ENCODE results near the gene SLC43A3.
"Not testable (repeated sequence)": the region's sequence is repeated elsewhere in the genome, so short reads cannot be mapped to it uniquely, and the experiment has no call there.

SLC43A3 gene

DNA sequence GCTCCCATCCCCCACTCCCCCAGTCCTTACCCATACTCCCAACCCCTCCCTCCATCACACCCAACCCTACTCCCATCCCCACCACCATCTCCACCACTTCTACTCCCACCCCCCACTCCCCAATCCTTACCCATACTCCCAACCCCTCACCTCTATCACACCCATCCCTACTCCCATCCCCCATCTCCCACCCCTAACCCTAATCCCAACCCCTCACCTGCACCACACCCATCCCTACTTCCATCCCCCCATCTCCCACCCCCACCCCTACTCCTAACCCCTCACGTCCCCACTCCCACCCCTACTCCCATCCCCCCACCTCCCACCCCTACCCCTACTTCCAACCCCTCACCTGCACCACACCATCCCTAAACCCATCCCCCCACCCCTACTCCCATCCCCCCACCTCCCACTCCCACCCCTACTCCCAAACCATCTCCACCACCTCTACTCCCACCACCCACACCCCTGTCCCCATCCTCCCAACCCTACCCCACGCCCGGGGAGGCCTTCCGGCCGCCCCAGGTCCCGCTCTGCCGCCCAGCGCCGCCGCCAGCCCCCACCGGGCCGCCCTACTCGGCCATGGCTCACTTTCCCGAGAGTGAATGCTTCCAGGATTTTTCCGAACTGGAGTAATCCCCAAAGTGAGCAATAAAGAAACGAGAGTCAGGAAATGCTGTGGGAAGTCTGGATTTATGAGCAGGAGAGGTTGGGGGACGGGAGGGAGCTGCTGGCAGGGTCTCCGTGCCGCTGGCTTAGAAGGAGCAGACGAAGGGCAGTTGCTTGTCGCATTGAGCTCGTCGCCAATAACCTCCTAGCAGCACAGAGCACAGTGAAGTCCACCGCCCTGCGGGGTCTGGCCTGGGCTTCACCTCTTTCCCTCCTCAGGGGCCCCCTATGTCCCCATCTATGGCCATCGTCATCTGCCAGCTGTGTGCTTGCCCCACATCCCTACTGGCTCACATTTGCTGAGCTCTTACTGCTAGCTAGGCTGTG, 50.5 kb downstream of the SLC43A3 start:
- DNase-seq: no peak

DNA sequence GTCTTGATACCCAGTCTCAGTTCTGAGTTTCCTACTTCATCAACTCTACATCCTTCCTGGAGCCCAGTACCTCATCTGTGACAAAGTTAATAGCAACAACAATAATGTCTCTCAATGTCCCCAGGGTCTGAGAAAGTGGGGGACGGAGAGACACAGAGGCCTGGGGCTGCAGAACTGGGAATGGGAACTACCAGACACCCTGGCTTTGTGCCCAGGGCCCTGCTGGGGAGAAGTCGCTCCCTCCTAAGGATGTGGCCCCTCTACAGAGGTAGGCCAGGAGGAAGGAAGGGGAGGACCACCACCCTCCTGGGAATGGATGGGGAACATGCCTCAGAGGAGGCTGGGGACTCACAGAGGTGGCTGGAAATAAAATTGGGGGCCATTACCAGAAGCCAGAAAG, 51.4 kb downstream of the SLC43A3 start:
- DNase-seq: no peak

DNA sequence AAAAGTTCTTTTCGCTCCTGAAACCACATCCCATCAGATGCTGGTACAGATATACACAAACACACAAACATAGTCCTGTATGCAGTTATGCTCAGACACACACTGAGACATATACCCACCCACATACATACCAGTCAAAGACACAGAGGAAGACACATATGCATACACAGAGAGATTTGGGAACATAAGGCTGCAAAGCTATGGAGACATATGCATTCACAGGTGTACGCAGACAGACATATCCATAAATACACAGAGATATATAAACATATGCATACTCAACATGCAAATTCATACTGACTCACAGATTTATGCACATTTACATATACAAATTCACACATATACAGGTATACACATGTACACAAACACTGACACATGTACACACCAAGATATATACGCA, 52.0 kb downstream of the SLC43A3 start:
- no peak for DNase-seq

DNA sequence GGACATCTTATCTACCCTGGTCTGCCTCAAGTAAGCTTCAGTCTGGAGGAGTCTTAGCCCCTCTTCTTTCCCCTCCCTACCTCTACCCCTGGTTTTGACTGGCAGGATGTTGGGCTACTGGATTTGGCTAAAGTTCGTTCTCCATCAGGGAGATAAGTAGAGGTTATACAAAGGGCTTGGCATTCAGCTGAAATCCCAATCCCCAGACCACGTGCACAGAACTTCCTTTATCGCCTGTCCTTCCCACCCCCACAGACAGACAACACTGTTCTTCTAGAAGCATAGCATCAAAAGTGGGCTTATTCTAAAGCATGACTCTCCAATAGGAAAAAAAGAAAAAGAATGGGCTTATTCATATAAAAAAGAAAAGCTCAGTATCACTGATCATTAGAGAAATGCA, 53.8 kb downstream of the SLC43A3 start:
- DNase-seq: no peak

DNA sequence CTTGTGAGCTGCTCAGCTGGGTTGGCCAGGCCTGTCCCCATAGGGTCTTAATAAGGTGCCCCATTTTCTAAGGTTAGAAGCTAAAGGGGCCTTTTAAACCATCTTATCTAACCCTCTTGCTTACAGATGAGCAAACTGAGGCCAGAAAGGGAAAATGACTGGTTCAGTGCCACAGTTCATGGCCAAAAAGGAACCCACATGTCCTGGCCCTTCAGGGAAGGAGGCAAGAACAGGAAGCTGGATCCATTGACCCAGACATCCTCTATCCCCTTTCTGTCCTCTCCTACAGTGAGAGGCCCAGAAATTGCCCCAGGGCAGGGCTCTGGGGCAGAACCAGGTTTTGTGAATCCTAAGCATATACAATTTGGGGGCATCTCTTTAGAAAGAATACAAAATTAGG, 56.0 kb downstream of the SLC43A3 start:
- DNase-seq: no peak

DNA sequence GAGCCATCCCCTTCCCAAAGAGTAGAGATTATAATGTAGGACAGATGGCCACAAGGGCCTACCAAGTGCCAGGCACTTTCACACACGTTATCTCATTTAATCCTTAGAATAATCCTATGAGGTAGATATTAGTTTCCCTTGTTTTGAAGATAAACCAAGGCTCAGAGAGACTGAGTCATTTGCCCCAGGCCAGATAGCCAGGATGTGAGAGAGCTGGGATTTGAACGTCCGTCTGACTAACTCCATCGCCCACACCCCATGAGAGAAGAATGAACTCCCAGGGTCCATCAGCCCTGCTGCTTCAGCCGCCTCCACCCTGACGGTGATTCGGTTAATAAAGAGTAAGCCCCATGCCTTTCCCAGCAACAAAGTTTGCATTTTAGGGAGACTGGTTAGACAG, 56.7 kb downstream of the SLC43A3 start:
- DNase-seq: no peak

DNA sequence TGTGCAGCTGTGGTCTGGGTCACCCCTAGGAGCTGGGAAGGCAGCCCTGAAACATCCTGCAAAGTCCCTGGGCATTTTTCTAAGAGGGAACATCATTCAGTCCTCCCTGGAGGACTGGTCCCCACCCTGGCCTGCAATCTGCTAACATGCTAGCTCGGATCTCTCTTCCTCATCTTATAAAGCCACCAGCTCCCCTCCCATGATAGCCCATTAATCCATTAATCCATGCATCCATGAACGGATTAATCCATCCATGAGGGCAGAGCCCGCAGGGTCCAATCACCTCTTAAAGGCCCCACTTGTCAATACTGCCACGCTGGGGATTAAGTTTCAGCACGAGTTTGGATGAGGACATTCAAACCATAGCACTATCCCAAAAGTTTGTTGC, 58.1 kb downstream of the SLC43A3 start:
- no peak for DNase-seq

DNA sequence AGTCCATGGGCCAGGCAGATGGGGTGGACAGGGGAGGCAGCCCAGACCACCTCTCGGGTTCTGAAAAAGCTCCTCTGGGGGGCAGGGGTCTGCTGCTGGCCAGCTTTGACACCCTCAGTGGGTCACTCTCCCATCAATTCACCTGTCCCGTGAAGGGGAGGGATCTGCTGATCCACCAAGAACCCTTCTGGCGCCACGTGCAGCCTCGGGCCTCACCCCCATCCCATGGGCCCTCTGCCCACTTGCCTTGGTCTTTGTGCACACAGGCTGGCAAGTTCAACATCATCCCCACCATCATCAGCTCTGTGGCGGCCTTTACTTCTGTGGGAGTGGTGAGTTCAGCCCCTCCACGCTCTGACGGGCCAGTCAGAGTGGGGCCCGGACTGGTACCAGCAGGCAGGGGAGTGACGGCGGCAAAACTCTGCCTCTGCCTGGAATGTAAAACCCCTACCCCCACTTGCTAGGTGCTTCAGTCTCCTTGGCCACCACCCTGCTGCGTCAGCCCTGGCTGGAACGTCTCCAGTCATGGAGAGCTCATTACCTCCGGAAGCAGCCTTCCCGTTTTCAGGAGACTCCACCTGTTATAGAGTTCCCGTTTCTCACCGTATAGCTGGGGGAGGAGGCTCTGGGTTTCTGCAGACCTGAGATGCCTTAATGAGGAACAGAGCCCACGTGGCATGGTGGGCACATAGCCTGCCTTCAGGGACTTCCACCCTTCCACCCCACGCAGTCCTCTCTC, 58.6 kb downstream of the SLC43A3 start:
- no peak for DNase-seq

DNA sequence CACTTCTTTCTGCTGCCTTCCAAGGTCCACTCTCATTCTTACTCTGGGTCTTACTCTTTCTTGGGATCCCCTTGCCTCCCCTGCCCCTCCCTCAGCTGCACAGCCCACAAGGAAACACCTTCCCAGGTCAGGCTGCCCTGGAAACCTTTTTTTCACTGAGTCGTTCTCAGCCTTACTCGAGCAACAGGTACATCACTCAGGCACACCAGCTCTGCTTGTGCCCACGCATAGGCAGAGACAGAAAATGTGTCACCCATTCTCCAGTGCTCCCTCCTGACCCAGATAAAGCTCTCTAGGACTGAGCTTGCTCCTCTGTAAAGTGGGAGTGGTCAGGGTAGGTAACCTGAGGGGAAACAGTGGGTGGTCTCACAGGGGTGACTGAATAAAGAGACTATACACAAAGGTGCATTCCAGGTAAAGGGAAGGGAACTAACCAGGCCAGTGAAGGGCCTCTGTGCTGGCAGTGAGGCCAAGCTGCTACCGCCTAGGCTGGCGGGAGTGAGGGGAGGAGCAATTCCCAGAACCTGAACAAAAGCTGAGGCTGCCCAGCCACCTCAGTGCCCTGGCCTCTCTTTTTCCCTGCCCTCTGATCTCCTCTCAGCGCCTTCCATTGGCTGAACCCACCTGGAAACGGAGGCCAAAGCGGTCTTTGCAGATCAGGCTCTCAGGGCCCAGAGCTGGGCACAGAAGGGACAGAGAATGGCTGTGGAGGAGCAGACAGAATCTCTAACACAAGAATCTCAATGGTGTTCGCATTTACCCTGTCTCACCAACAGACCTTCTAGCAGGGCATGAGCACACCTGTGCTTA, 61.9 kb downstream of the SLC43A3 start:
- no peak for DNase-seq

DNA sequence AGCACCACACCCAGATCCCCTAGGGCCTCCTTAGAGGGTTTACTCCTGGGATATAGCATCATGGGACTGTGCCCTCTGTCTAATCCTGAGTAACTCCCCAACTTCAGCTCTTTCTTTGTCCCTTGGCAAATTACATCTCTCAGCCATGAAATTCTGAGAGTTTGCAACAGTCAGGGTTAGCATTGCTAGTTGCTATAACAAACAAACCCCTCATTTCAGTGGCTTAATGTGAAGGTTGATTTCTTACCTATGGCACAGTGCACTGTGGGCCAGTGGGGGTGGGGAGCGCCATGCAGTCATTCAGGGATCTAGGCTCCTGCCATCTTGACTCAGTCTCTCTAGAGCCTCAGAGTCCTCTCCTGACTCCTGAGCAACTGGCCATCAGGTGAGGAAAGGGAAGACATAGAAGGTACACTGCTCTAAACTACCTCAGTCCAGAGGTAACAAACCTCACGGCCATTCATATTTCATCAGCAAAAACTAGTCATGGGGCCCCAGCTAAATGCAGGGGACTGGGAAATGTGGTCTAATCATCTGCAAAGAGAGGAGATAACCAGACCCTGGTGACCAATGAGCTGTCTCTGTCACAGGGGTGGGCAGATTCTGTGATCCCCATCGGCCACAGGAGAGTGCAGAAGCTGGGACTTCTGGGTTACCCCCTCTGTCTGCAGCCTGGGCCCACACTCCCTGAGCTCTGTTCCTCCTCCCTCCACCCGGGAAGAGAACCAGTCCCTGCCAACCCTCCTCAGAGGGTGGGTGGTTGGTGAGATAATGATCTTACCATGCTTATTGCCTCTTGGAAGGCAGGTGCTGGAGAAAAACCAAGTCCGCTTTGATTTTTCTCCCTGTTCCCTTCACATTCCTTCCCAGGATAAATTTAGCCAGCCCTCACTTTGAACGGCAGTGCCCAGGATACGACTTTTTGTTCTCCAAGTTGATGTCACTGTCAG, 63.5 kb downstream of the SLC43A3 start:
- DNase-seq: no peak

DNA sequence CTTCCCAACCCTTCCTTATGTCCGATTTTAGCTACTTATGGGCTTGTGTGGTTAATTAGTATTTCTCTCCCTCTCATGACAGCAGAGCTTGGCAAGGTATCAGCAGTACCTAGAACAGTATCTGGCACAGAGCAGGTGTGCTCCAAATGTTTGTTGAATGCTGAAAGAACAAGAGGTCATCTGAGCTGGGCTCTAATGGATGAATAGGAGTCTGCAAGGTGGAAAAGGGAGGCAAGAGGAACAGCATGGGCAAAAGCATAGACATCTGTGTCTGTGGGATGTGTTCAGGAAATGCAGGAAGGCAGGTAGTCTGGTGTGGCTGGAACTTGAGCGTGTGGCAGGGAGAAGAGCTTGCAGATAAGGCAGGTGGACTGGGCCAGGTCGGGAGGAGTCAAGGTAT, 65.0 kb downstream of the SLC43A3 start:
- DNase-seq: no peak

DNA sequence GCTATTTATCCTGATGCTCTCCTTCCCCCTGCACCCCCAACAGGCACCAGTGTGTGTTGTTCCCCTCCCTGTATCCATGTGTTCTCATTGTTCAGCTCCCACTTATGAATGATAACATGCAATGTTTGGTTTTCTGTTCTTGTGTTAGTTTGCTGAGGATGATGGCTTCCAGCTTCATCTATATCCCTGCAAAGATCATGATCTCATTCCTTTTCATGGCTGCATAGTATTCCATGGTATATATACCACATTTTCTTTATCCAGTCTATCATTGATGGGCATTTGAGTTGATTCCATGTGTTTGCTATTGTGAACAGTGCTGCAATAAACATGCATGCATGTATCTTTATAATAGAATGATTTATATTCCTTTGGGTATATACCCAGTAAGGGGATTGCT, 65.5 kb downstream of the SLC43A3 start:
- not testable (repeated sequence) for DNase-seq

DNA sequence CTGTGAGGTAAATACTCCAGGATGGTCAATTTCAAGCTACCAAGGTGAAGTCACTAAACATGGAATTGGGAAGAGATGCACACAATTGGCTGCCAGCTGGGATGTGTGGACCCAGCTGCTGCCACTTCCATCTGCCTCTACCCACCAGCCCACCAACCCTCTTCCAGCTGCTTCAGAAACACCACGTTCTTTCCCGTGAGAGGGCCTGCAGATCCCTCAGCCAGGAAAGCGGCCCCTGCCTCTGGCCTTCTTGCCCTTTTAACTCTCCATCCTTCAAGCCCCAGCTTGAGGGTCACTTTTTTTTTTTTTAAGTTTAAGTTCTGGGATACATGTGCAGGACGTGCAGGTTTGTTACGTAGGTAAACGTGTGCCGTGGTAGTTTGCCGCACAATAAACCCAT, 65.9 kb downstream of the SLC43A3 start:
- DNase-seq: no peak

DNA sequence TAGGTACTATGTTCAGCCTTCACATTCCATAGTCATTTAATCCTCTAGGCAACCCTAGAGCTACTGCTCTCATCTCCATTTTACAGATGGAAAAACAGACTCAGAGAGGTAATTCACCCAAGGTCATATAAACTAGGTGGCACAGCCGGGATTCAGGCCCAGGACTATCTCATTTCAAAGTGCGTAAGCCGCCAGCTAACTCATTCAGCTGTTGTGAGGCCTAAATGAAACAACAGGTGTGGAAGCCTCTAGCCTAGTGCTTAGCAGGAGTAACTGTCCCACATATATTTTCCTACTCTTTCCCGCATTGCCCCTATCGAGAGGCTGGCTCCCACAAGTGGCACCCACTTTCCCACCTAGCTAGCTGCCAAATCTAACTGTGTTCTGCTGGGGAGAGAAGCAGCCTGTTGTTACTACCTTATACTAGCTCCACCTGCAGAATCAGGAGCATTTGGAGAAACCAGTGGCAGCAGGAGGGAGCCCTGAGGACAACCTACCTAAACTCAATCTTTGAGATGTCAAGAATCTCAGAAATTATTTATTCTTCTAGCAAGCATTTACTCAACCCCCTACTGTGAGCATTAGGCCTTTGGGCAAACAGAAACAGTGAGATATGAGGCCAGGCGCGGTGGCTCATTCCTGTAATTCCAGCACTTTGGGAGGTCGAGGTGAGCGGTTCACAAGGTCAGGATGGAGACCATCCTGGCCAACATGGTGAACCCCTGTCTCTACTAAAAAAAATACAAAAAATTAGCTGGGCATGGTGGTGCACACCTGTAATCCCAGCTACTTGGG, 66.8 kb downstream of the SLC43A3 start:
- no peak for DNase-seq

DNA sequence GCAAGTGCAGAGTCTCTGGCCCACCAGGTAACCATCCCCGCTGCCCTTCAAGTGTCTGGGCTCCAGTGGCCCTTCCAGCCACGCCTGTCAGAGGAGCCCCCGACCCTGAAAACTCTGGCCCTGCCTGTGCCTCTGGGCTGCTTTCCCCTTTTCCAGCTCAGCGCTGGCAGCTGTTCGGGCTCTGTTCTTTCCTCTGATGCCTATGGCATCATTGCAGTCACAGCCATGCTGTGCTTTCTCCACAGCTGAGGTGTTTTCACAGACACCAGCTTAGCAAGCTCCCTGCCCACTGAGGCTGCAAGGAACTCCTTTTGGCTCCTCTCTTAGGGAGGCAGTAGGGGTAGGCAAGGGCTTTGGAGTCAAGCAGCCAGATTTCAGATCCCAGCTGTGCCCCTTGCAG, 67.5 kb downstream of the SLC43A3 start:
- DNase-seq: no peak

DNA sequence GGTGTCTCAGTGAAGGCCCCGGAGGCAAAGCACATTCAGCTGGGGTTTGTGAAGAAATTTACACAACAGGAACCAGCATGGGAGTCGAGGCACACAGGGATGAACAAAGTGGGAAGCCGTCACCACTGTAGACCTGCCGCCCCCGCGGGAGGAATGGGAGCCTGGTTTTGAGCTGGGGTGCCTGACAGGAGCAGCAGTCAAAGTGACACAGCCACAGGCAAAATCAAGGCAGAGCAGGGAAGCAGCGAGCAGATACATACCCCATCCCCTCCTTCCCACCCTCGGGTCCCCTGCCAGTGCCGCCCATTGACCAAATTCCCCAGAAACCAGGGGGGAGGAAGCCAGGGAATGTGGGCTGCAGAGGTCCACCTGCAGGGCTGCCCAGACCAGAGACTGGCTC, 67.9 kb downstream of the SLC43A3 start:
- no peak for DNase-seq

DNA sequence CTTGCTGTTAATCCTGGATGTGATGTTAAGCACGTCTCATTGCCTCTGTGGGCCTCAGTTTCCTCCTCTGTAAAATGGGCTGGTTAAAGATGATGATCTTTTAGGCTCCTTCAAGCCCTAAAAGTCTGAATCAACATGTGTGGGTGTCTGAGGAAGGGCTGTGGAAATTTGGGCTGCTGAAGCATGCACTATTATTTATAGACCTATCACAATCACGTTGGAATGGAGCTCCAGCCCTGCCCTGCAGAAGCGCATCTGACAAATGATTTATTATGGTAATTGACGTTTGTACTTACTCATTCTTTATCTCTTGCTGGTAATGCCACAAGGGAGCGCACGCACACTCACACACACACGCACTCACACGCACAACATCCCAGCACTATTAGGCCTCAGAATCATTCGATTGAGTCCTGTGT, 68.4 kb downstream of the SLC43A3 start:
- no peak for DNase-seq

DNA sequence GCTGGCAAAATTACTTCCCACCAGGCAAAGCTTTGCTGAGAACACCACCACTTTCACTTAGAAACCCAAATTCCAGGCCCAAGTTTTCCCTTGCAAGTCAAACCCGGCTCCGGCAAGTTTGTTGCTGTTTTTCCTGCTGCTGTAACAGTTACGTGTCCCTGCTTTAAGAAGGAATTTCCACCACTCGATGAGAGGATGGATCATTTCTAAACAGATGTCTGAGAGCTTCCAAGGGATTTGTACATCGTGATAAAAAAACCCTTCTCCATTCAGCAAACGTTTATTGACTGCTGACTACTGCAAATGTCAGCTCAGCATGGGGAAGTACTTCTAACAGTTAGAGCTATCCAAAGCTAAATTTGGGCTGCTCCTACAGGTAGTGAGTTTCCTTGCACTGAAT, 69.1 kb downstream of the SLC43A3 start:
- no peak for DNase-seq

DNA sequence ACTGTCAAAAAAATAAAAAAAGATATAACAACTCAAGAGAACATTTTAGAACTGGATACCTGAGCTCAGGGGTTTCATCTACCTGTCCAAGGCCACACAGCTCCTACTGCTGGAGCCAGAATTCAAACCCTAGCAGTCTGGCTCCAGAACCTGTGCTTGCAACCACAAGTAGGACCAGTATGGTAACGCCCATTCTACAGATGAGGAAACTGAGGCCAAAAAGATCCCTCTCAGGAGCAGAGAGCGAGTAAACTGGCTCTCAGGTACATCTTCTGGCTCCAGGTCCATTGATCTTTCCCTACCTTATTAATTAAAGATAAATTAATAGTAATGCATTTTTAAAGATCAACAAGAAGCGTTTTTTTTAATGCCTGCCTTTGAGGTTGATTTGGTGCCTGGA, 69.6 kb downstream of the SLC43A3 start:
- DNase-seq: no peak
